ENCODE measurements around the gene PRSS38. TPM values are rescaled to one million over a fixed set of nuclear protein-coding genes. Genes with fewer than 3 reads are reported as not detected.

PRSS38 gene
- polyA plus RNA-seq, 1 donor (not counting 4 experiments of a cell fraction or from before 2014, with no cell fraction given): not detected

DNA sequence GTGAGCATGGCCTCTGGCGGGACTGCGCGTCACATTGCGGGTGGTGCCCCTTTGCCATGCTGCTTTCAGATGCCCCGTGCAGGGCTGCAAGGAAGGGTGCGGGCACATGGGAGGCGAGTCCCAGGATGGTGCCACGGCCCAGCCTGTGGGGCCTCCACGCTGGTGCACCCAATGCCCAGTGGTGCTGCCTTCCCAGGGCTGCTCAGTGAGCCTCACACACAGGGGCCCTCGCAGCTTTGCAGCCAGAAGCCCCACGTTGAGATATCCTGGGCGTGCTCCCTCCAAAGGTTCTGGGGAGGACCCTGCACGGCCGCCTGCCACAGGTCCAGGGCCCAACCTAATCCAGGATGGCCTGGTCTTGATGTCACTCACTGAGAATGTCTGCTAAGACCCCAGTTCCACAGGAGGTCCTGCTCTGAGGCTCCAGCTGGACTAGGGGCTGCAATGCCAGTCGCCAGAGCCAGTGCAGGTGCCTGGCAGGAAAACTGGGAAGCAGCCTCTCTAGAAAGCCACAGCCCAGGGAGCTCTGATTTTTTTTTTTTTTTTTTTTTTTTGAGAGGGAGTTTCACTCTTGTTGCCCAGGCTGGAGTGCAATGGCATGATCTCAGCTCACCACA, 34.1 kb upstream of the PRSS38 start:
- no peak overlapping the region for H3K4me2 ChIP-seq (ENCODE audit: control insufficient read depth, extremely low read depth, insufficient read depth, low read depth, low read length)
- H4K20me1 ChIP-seq (ENCODE audit: control insufficient read depth, extremely low read depth, insufficient read depth, low read length): no peaks in the 10 kb centered on the region
- no peaks in the 10 kb centered on the region for H3K79me2 ChIP-seq (ENCODE audit: control insufficient read depth, insufficient read depth, low read length)
- H3K9me3 ChIP-seq (ENCODE audit: control insufficient read depth, low read depth, low read length): no peaks in the 10 kb centered on the region
- H3K9me1 ChIP-seq (ENCODE audit: control insufficient read depth, extremely low read depth, insufficient read depth, low read length): no peaks in the 10 kb centered on the region
- TF ChIP-seq CTCF (optimal IDR thresholded peaks at IDR 0.05 in 1 of 3, IDR thresholded peaks at IDR 0.05 in 1 of 3, conservative IDR thresholded peaks at IDR 0.05 in 1 of 3; ENCODE audit: extremely low read depth in 1 of 3, insufficient read depth in 2 of 3, low read length in 3 of 3) (no peak), EZH2 (IDR thresholded peaks at IDR 0.05; ENCODE audit: low read length) (no peak)
- H3K27ac ChIP-seq (ENCODE audit: control insufficient read depth, insufficient read depth, low read length): no peak overlapping the region
- no peak overlapping the region for H3K9ac ChIP-seq (ENCODE audit: control insufficient read depth, extremely low read depth, insufficient read depth, low read length)
- no peak for FAIRE-seq
- DNase-seq (ENCODE audit: low read depth, low spot score): no peak
- no peak overlapping the region for H3K4me3 ChIP-seq (ENCODE audit: control insufficient read depth in 2 of 3, extremely low read depth in 1 of 3, insufficient read depth in 2 of 3, low read depth in 1 of 3, low read length in 3 of 3)
- dilution Hi-C loops (cut with MboI; ENCODE audit: extremely low pct_ligation_motif_present, low sequenced_read_pairs): no loop called here
- H3K36me3 ChIP-seq (ENCODE audit: control insufficient read depth in 2 of 2, extremely low read depth in 1 of 2, insufficient read depth in 2 of 2, low read length in 2 of 2): peaks cover 4 to 6% of the 10 kb centered on the region in 2 experiments
- no peak overlapping the region for H2AFZ ChIP-seq (ENCODE audit: control insufficient read depth, low read length)
- H3K27me3 ChIP-seq (ENCODE audit: control insufficient read depth, extremely low read depth, insufficient read depth, low read length): no peaks in the 10 kb centered on the region
- H3K4me1 ChIP-seq (ENCODE audit: control insufficient read depth, extremely low read depth, insufficient read depth, low read length): no peaks in the 10 kb centered on the region

- H3K4me1 ChIP-seq (ENCODE audit: control insufficient read depth, extremely low read depth, insufficient read depth, low read length): peaks cover under 1% of the 10 kb centered on the region
- peaks cover 4% of the 10 kb centered on the region in 2 experiments for H3K36me3 ChIP-seq (ENCODE audit: control insufficient read depth in 2 of 2, extremely low read depth in 1 of 2, insufficient read depth in 2 of 2, low read length in 2 of 2)
- FAIRE-seq: no peak
- no peak overlapping the region for H3K9ac ChIP-seq (ENCODE audit: control insufficient read depth, extremely low read depth, insufficient read depth, low read length)
- no peaks in the 10 kb centered on the region for H4K20me1 ChIP-seq (ENCODE audit: control insufficient read depth, extremely low read depth, insufficient read depth, low read length)
- H3K27me3 ChIP-seq (ENCODE audit: control insufficient read depth, extremely low read depth, insufficient read depth, low read length): peaks cover 4% of the 10 kb centered on the region
- H3K27ac ChIP-seq (ENCODE audit: control insufficient read depth, insufficient read depth, low read length): no peak overlapping the region
- no peak overlapping the region for H3K4me3 ChIP-seq (ENCODE audit: control insufficient read depth in 2 of 3, extremely low read depth in 1 of 3, insufficient read depth in 2 of 3, low read depth in 1 of 3, low read length in 3 of 3)
- H3K9me3 ChIP-seq (ENCODE audit: control insufficient read depth, low read depth, low read length): no peaks in the 10 kb centered on the region
- no peaks in the 10 kb centered on the region for H3K79me2 ChIP-seq (ENCODE audit: control insufficient read depth, insufficient read depth, low read length)
- H3K4me2 ChIP-seq (ENCODE audit: control insufficient read depth, extremely low read depth, insufficient read depth, low read depth, low read length): no peak overlapping the region
- dilution Hi-C loops (cut with MboI; ENCODE audit: extremely low pct_ligation_motif_present, low sequenced_read_pairs): no loop called here
- no peak for TF ChIP-seq EZH2 (IDR thresholded peaks at IDR 0.05; ENCODE audit: low read length)
- TF ChIP-seq CTCF (optimal IDR thresholded peaks at IDR 0.05 in 1 of 3, IDR thresholded peaks at IDR 0.05 in 1 of 3, conservative IDR thresholded peaks at IDR 0.05 in 1 of 3; ENCODE audit: extremely low read depth in 1 of 3, insufficient read depth in 2 of 3, low read length in 3 of 3): no peak
- H2AFZ ChIP-seq (ENCODE audit: control insufficient read depth, low read length): no peak overlapping the region
- no peak for DNase-seq (ENCODE audit: low read depth, low spot score)
- H3K9me1 ChIP-seq (ENCODE audit: control insufficient read depth, extremely low read depth, insufficient read depth, low read length): no peaks in the 10 kb centered on the region
Observed at GRCh38 chr1:227782226-227782625, 33.2 kb upstream of the PRSS38 start.
